HG02588 (cell line): ENCODE measurements around the gene ABCC4.
"Not testable (repeated sequence)": the region's sequence is repeated elsewhere in the genome, so short reads cannot be mapped to it uniquely, and the experiment has no call there.

Source experiments
- ATAC-seq: cut with Tn5 transposase; IDR thresholded peaks from one replicate; pipeline ENCODE4 v1.9.1; 2021; ENCODE audit warnings: mild to moderate bottlenecking, moderate library complexity; ENCODE audit not compliant: unreplicated experiment

ABCC4 gene

DNA sequence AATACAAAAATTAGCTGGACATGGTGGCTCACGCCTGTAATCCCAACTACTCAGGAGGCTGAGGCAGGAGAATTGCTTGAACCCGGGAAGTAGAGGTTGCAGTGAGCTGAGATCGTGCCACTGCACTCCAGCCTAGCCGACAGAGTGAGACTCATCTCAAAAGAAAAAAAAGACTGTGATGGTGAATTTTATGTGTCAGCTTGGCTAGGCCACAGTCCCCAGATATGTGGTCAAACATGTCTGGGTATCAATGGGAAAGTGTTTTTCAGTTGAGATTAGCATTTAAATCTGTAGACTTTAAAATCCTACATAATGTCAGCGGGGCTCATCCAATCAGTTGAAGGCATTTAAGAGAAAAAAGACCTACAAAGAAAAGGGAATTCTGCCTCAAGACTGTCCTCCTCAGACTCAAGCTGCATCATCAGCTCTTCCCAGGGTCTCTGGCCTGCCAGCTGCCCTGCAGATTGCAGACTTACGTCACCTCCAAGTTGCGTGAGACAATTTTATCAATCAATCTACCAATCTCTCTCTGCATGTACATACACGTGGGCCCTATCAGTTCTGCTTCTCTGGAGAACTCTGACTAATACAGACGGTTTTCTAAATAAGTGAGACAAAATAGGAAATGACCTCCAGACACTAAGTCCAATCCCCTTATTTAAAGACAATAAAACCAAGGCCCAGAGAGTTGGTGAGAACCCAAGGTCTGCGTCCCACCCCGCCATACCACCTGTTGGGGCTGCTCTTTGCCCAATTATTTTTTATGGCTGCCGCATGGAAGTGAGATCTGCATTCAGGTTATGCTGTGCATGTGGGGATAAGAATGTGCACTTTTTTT, 99.2 kb downstream of the ABCC4 start:
- ATAC-seq, result no peak

DNA sequence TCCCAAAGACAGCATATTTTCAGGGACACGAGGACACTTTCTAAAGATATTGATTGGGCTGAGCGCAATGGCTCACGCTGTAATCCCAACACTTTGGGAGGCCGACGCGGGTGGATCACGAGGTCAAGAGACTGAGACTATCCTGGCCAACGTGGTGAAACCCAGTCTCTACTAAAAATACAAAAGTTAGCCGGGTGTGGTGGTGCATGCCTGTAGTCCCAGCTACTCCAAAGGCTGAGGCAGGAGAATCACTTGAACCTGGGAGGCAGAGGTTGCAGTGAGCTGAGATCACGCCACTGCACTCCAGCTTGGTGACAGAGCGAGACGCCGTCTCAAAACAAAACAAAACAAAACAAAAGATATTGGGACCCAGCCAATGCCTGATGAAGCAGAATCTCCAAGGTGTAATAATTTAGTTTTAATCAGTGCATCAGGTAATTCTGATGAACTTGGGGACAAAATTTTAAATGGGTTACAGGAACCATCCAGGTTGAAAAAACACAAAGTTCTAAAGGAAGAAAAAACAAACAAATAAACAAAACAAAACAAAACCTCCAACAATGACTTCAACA, 100.8 kb downstream of the ABCC4 start:
- not testable (repeated sequence) for ATAC-seq

DNA sequence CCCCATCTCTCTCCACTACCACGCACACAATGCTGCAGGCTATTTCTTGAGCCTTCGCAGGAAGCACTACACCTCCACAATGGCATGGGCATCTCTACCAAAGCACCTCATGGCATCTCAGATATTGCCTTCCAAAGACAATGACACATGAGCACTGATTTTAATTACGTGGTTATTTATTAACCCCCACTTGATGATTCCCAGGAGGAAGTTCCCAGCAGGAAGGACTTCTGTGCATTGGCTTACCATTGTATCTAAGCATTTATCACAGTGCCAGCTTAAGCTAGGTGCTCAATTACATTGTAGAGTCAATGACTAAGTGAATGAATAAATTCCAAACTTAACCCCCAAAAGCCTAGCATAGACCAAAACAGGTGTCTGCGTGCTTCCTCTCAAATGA, 101.4 kb downstream of the ABCC4 start:
- no peak for ATAC-seq

DNA sequence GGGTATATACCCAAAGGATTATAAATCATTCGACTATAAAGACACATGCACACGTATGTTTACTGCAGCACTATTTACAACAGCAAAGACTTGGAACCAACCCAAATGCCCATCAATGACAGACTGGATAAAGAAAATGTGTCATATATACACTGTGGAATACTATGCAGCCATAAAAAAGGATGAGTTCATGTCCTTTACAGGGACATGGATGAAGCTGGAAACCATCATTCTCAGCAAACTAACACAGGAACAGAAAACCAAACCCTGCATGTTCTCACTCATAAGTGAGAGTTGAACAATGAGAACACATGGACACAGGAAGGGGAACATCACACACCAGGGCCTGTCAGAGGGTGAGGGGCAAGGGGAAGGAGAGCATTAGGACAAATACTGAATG, 102.6 kb downstream of the ABCC4 start:
- not testable (repeated sequence) for ATAC-seq

DNA sequence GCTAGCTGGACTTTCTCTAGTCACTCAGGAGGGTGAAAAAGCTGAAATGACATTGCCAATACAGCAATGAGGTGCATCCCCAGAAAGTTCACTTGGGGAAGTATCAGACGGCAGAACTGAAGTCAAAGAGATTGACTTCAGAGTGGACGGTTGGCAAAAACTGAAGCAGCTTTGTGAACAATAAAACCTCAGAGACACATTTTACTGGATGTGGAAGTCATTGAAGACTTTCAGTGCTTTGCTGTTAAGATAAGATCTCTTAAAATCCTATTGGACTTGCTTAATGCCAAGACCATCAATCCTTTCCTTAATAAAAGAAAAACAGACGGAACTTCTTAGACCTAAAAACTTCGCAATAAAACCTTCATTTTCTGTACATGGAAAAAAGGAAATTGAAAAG, 103.7 kb downstream of the ABCC4 start:
- ATAC-seq, result no peak

DNA sequence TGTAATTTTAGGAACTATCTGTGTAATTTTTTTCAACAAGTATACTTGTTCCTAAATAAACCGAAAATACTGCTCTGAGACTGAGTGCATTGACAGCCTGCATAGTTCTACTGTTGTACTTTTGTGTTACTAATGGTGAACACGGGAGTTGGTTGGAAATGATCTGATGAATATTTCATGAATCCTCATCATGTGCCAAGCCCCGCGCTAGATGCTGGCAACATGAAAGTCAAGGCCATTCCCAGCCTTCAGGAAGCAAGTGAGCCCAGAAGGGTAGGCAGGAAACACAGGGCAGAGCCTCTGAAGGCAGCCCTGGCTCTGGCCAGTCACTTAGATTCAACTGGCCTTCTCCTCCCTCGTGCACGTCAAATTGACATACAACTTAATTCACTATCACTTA, 106.1 kb downstream of the ABCC4 start:
- no peak for ATAC-seq

DNA sequence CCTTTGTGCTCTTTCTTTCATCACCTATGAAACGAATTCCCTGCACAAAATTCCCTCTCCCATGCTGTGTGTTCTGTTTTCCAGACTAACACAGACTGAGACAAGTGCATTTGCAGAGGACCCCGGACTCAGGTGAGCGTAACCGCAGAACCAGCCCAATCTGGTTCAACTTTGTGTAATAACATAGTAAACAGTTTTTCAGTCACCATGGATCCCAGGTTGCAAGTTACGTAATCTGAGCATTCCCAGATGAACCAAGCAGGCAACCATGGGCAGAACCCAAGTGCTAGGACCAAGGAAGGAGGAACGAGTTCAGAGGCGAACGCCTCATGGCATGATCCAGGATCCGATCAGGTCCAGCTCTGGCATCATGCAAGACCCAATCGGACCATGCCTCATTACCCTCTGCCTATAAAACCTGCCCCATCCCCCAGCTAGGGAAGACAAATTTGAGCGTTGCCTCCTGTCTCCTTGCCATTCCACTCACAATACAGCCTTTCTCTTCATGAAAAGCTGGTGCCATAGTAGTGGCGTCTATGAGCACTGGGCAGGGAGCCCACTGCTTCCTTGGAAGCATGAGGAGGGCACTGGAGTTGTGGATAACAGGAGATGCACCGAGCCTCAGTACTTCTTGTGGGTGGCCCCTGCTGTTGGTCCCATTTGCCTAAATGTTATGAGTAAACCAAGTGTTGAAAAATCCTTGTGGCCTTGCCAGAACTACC, 107.6 kb downstream of the ABCC4 start:
- ATAC-seq, result no peak

DNA sequence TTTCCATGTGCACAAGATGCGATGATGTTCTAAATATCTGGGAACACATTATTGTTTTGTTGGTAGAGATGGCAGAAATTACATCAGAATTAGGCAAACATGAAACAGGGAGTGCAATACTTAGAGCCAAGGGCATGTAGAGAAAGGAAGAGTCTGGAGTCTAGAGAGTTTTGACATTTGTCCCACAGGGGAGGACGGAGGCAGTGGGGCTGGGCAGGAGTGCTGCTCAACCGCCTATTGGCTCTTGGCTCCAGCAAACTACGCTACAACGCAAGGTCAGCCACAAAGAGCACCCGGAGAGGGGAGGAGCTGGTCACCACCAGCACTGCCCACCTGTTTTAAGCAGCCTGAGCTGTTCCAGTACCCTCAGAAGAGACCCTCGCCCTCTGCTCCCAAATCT, 108.3 kb downstream of the ABCC4 start:
- no peak for ATAC-seq

DNA sequence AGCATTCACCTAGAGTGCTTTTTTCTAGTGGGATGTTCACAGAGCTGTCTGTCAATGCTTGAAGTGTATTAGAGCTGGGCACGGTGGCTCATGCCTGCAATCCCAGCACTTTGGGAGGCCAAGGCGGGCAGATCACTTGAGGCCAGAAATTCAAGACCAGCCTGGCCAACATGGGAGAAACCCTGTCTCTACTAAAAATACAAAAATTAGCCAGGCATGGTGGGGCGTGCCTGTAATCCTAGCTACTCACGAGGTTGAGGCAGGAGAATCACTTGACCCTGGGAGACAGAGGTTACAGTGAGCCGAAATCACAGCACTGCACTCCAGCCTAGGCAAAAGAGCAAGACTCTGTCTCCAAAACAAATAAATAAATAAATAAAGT, 108.7 kb downstream of the ABCC4 start:
- ATAC-seq, result not testable (repeated sequence)

DNA sequence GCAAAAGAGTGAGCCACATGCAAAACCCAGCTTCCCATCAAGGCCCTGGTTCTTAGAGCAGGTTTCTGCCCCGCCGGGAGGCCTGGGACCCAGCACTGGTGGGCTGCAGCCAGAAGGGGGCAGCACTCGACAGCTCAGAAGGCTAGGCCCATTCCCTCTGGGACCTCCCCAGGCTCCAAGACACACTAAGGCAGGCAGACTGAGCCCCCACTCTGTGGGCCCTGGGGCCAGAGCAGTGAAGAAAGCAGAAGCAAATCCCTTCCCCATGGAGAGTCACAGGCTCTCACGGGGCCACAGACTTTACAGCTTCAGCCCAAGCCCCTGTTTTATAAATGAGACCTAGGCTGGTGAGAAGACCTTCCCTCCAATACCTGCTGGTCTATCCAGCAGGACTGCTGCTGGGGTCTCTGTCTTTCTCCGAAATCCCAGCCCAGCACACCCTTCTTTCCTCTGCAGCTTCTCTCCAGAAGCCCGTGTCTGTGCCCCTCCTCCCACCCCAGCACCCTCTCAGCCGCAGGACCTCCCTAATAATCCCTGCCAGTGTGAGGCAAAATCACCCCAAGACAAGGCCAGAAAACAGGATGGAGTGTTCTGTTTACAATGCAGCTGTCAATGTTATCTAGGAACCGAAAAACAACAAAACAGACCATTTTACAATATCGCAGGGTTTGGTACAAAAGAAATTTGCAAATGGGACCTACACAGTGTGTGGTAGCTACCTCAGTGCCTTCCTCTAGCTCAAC, 109.3 kb downstream of the ABCC4 start:
- peak; percentile 93 for ATAC-seq

DNA sequence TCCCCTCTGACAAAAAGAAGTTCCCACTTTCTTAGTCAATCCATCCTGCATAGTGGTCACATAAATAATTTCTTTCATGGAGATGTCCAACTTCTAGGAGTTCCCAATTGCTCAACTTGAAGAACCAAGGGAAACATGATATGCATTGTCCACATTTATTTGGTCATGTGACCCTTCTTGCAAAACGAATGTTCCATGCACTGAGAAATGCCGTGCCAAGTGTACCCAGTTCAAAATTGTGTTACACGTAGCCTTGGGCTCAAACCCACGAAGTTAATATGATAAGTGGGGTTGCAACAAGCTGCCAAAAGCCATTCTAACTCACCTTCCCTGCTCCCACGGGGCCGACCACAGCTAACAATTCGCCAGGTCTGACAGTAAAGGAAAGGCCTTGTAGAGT, 113.1 kb downstream of the ABCC4 start:
- no peak for ATAC-seq

DNA sequence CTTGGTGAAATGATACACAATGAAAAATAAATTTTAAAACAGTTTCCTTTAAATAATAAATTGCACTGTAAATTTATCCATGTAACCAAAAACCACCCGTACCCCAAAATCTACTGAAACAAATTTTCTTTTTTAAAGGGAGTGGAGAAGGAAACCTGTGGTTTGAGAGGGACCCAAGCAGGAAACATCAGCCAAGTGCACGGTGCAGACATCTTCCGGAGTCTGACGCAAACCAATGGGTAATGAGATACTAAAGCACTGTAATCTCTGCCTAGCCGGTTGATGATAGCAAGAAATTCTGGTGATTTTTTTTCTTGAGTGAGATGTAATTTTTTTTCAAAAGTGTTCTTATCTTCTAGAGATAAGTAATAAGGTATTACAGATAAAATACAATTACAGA, 115.4 kb downstream of the ABCC4 start:
- ATAC-seq, result no peak

DNA sequence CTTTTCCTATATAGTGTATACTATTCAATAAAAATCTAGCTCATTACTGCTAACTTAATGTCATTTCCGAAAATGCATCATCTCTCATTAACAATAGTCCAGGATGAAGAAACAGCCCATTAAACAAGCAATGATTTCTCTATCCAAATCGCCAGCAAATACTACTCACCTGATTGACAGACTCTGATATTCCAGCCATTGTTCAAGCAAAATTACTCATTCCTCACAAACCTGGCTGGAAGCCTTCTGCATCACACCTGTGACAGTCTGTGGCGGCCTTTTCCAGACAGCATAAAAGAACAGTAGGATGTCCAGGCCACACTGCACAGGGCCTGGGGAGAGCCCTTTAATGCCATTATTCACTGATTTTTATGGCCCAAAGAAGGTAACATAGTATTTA, 115.9 kb downstream of the ABCC4 start:
- no peak for ATAC-seq

DNA sequence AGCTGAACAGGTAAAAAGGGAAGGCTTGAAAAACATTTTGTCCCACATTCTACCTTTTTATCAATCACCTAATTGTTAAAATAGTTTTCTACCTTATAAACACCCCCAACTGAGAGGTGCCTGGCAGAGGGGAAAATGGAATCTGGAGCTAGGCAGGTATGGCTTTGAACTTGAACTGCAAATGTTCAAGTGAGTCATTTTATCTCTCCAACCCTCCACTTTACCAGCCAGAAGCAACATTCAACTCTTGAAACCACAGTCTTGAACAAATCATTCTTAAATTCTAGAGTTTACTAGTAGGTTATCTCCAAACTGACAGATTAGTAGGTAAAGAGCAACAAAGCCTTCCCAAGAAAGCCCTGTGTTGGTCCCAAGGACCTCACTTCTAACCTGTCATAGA, 116.9 kb downstream of the ABCC4 start:
- ATAC-seq, result no peak

DNA sequence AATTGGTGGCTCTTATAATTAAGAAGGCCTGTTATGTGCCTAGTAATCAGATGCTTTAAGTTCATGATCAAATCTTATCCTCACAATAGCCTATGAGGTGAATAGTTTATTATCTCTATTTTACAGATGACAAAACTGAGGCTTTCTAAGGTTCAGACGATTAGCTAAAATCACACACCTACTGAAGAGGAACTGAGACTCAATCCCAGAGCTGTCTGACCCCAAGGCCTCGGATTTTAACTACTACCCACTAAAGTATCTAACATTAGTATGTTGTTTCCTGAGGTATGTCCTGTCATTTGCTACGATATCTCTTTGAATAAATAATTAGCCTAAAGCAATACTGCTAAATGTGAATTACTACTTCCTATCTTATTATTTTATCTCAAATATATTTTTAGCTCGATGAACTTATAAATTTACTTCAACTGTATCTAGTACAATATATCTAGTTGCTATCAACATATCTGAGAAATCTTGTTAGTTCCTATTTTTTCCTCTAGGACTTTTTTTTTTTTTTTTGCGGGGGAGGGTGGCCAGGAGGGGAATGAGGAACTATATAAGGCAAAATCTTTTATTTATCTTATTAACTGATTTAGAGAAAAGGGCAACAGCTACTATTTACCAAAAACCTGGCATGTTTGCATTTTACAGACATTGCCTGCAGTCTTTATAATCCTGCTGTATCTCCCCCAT, 118.5 kb downstream of the ABCC4 start:
- no peak for ATAC-seq

DNA sequence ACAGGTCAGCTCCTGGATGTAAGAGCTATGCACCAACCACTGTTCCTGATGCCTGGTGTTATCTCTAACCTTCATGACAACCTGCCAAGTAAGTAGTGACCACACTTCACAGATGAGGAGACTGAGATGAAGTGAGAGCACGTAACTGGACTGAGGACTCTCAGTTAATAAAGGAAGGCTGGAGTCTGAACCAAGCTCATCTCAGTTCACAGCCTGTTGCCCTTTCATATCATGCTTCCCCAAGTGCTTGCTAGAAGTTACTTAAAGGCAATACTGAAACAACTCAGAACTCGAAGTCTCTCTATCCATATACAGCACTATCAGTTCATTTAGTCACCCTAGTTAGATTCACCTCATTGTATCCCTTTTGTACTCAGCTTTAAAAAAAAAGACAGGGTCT, 119.7 kb downstream of the ABCC4 start:
- ATAC-seq, result peak; percentile 72

DNA sequence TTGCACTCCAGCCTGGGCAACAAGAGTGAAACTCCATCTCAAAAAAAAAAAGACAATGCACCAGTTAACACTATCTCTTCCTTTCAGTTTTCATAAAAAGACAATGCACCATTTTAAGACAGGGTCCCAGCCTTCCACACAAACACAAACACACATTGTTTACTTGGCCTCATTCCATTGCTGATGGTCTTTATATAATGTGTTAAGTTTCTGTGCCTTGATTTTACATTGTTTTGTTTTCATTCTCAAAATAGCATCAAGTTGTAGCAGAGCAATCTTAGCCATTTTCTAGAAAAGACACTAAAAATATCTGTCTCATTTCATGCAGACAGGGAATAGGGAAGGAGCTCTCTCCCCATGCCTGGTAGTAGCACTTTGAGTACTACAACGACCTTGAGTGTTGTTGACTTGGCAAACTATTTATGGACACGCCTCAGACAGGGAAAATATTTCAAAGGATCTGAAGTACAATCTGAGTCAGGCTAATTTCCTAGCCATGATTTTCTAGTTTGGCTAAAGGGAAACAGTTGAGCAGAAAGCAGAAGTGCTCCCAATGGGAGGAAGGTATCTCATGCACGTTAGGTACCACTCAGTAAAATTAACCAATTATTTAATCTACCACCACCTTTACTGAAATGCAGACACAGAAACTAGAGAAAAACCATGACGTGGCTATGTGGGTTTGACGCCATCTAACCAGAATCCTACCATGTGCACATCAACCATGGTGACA, 120.6 kb downstream of the ABCC4 start:
- no peak for ATAC-seq

DNA sequence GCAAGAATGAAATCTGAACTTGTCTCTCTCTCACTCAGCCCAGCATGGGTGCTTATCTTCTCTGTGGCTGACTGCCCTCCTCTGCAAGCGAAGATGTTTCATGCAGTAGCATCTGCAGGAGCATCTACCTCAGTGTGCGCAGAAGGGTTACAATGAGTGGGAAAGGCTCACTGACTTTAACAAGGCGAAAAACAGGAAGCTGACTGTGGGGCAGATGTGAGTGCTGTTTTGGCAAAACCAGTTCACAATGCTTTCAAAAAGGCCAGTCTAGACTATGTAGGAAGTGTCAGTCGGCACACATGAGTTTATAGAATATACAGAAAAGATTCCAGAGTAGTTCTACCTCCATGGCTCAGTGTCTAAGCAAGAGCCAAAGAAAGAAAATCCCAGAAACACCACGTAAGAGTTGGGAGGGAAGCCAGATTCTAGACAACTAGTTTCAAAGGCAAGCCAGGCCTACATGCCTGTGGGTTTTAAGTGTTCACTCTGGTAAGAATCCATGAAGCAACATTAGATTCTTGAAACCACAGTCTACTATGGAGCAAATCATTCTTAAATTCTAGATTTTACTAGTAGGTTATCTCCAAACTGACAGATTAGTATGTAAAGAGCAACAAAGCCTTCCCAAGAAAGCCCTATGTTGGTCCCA, 124.5 kb downstream of the ABCC4 start:
- ATAC-seq, result no peak

DNA sequence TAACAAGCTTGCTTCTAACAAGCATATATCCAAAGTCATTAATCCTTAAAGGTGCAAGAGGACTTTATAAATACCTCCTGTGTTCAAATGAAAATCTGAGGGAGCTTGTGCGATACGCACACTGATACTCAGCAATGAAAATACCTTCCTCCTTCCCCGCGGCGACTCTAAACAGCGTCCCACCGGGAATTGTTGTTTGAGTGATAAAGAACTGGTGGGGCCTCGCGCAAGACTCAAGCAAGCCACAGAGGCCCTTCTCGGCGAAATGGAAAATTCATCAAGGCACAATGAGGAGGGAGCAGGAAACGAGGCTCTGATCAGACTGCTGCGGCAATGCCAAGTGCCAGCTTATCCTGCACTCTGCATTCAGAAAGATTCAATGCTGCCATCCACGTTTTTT, 126.7 kb downstream of the ABCC4 start:
- ATAC-seq, result no peak

DNA sequence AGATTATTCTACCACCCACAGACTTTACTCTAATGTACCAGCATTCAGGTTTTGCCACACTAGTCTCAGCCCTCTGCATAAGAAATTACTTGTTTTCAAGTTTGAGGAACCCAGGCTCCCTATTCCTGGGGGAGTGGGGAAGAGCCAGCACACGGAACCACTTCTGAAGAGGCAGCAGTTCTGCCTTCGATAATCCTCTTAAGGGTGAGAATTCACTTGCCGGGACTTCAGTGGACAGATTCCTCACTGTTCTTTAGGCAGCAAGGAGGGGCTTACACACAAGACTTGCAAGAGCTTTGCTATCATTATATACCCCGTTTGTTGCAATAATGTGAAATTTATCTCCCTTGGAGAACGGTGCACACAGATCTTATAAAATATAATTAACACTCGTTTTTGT, 133.1 kb downstream of the ABCC4 start:
- ATAC-seq, result no peak
